GM10248 (cell line): Measurements from ENCODE around the gene CHAF1A.
A peak's percentile ranks its signal among the peaks of the same experiment; 100 is the strongest.

Source experiments
- CTCF ChIA-PET: fragments of 300-600 bp; sonication (Branson Sonifier 250); formaldehyde crosslinking; extraction: SDS; loops from one replicate; lab custom pipeline; 2021; ENCODE audit warnings: antibody characterized with exemption; lab: Yijun Ruan, JAX
- POLR2A ChIA-PET: fragments of 350-650 bp; sonication (Branson Sonifier 250); formaldehyde crosslinking; extraction: SDS; loops from one replicate; lab custom pipeline; 2020; ENCODE audit warnings: antibody characterized with exemption; lab: Yijun Ruan, JAX
- DNase-seq: peaks from one replicate; pipeline ENCODE4 v3.0.0; 2012; ENCODE audit errors: extremely low spot score
- TF ChIP-seq, protein P1 (sequence below): IDR thresholded peaks from 2 replicates; pipeline ENCODE4 v1.5.1; 2012; ENCODE audit warnings: mild to moderate bottlenecking, low read depth; ENCODE audit errors: extremely low read depth, missing control alignments, control extremely low read depth

The CHAF1A gene

DNA sequence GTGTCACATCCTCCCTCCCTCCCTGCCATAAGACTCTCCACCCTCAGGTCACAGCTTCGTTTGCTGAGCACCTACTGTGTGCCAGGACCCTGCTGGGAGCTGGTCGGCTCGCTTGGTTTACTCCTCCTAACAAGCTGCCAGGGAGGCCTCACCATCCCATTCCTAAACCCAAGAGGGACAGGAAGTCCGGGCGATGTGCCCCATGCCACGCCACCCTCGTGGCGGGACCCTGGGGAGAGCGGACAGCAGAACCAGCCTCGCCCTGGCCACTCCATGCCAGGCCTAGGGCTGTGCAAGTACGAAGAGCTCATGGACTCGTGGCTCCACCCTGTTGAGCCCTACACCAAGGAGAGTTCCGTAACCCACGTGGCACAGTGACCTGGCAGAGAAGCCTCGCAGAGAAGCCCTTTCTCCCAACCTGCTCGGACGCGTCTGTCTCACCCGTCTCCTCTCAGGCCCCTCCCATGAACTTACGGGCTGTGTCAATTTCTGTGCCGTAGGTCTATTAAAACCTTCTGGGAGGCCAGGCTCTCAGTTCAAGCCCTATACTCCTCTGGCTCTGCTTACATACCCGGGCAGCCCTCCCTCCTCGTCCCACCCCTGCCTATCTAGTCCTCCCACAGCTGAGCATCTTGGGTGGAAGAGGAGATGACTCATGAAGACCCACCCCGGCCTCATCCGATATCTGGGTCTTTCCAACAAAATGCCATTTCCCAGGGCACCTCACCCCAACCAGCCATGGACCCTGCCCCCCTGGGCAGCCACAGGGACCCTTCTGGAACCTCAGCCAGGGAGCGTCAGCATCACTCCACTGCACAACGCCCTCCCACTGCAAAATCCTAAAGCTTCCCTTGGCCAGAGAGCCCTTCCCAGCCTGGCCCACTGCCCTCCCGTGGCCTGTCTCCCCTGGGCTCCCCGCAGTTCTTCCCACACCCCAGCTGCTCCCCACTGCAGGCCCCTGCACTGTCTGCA is 52.6 kb downstream of the CHAF1A start:
- CTCF ChIA-PET = interaction anchor here (1.0 to 1.3 kb wide), 3 partner anchors 17 to 69 kb away, joined by 3 to 4 read pairs (median 3); no protein-coding TSS in a partner anchor
- TF ChIP-seq, protein P1, sequence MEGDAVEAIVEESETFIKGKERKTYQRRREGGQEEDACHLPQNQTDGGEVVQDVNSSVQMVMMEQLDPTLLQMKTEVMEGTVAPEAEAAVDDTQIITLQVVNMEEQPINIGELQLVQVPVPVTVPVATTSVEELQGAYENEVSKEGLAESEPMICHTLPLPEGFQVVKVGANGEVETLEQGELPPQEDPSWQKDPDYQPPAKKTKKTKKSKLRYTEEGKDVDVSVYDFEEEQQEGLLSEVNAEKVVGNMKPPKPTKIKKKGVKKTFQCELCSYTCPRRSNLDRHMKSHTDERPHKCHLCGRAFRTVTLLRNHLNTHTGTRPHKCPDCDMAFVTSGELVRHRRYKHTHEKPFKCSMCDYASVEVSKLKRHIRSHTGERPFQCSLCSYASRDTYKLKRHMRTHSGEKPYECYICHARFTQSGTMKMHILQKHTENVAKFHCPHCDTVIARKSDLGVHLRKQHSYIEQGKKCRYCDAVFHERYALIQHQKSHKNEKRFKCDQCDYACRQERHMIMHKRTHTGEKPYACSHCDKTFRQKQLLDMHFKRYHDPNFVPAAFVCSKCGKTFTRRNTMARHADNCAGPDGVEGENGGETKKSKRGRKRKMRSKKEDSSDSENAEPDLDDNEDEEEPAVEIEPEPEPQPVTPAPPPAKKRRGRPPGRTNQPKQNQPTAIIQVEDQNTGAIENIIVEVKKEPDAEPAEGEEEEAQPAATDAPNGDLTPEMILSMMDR = no peak
- no peak for DNase-seq
- POLR2A ChIA-PET = interaction anchor here (0.6 kb wide), 1 partner anchor 219 kb away, joined by 3 read pairs; no protein-coding TSS in a partner anchor

DNA sequence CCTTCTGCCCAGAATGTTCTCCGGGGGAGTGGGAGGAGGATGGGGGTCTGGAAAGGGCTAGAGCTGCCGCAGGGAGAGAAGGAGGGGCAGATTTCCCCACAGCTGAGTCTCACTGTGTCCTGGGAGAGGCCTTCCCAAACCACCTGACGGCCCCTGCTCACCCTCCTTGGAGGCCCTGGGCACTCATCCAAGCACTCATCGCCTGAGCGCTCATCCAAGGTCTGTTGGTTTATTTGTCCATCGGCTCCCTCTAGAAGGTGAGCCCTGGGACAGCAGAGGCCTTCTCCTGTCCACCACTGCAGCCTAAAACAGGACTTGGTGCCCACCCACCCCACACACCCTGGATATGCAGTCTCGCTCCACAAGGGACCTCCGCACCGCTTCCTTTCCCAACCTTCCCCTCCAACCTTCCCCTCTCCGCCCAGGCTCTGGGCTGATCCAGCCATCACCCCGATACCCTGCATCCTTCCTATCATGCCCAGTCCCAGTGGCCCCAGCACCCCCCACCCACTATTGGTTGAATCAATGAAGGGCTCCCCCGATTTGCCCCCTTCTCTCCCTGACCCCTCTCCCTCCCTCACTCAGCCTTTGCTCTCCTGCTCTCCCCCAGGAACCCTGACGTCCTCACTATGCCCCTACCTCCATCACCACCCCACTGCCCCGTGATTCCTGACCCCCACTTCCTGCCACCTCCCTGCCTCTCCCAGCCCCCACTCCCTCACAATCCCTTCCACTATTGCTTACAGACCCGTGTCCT is 53.5 kb downstream of the CHAF1A start:
- no peak for DNase-seq
- TF ChIP-seq, protein P1 = no peak
- ChIA-PET CTCF (interaction anchor here (1.2 kb wide), 1 partner anchor 55 kb away, joined by 5 read pairs; the partner anchor contains the start of gene SH3GL1), POLR2A (interaction anchor here (0.5 to 1.4 kb wide), 2 partner anchors 15 to 1064 kb away, joined by 3 to 4 read pairs; no protein-coding TSS in a partner anchor)

DNA sequence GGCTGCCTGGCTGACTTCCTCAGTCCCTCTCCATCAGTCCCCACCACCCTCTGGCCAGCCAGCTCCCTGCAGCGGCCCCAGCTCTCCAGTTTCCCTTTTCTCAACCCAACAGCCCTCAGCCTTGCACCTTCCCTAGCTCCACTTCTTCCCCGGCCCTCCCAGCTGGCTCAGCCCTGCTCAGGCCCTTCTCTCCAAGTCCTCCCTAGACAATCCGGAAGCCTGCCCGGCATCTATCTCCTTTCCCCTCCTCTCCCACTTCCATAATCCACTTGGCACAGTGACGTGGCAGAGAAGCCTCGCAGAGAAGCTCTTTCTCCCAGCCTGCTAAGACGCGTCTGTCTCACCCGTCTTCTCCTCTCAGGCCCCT is 54.0 kb downstream of the CHAF1A start:
- ChIA-PET CTCF (interaction anchor here (1.2 kb wide), 1 partner anchor 56 kb away, joined by 5 read pairs; the partner anchor contains the start of gene SH3GL1), POLR2A (interaction anchor here (0.5 to 1.4 kb wide), 4 partner anchors 15 to 1227 kb away, joined by 3 to 4 read pairs (median 3); no protein-coding TSS in a partner anchor)
- TF ChIP-seq, protein P1 = no peak
- DNase-seq = no peak

DNA sequence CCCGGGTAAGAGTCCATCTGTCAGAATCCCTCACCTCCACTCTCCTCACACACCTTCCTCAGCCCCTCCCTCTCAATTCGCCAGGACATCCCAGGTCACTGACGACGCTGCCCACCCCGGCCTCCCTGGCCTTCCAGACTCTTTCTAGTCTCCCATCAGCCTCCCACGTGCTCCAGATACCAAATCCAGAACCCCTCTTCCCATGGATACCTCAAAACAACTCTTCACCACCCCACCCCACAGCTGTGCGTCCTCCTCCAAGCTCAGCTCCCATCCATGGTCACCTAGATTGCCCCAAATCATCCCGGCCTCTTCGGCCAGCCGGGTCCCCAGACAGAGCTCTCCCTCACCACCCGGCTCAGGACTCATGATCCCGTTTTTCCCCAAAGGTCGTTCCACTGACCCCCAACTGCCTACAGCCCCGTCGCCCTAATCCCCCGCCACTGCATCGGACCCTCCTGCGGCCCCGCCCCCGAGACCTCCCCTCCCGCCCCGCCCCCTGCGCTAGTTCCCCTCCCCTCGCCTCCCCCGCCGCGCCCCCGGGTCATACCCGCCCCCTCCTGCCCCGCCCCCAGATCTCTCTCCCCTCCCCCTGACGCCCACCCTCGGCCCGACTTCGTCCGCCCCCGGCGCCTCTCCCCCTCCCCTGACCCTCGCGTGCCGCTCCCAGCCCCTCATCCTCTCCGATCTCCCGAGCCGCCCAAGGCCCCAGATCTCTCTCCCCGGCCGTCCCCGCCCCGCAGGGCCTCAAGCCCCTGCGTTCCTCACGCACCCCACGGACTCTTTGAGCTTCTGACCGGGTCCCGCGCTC is 54.6 kb downstream of the CHAF1A start:
- DNase-seq = peak; percentile 82
- POLR2A ChIA-PET = interaction anchor here (0.6 to 1.4 kb wide), 3 partner anchors 14 to 1226 kb away, joined by 3 to 4 read pairs (median 3); no protein-coding TSS in a partner anchor
- TF ChIP-seq, protein P1 = no peak
- CTCF ChIA-PET = interaction anchor here (1.2 to 1.5 kb wide), 2 partner anchors 57 to 68 kb away, joined by 3 to 5 read pairs; partner anchors contain the start of gene SH3GL1

DNA sequence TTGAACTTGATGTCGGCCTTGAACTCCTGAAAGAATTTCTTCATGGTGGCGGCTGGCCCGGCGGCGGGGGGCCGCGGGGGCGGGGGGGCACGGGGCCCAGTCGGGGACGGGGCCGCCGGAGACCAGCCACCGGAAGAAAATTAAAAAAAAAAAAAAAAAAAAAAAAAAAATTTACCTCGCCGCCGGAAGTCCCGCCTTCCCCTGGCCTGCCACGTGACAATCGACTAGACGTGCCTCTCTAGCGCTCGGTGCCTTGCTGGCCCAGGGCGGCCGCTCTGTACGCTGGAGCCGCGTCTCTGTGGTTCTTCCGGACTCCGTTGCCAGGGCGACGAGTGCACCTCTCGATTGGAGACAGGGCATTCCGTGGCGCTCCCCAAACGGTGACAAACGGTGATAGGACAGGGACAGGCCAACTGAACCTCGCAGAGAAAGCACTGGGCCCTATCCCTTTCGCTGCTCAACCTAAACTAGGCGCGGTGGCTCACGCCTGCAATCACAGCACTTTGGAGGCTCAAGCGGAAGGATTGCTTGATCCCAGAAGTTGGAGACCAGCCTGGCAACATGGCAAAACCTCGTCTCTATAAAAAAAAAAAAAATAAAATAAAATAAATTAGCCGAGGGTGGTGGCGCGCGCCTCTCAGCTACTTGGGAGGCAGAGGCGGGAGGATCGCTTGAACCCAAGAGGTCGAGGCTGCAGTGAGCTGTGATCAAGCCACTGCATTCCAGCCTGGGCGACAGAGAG is 55.4 kb downstream of the CHAF1A start, which contains the start of gene UBXN6:
TSS of gene UBXN6 (minus strand) at position 141 of the 742 bp plus-strand sequence. CDS start at position 44, 97 bp downstream.
- TF ChIP-seq, protein P1 = no peak
- CTCF ChIA-PET = interaction anchor here (1.5 kb wide), 1 partner anchor 67 kb away, joined by 3 read pairs; no protein-coding TSS in a partner anchor
- DNase-seq = peak; percentile 99
- POLR2A ChIA-PET = interaction anchor here (1.1 to 1.4 kb wide), 2 partner anchors 14 to 76 kb away, joined by 3 to 4 read pairs; no protein-coding TSS in a partner anchor
